ENCODE measurements around the gene PIK3R1. TPM values are rescaled to one million over a fixed set of nuclear protein-coding genes. Genes with fewer than 3 reads are reported as not detected.

PIK3R1 gene
- total and polyA plus RNA-seq, 10 of the 15 experiments (the other 5 are each of a cell fraction or from before 2014, with no cell fraction given), result 7.8 to 38.4 (median 15.7) TPM

- TF ChIP-seq REST (IDR thresholded peaks at IDR 0.05; ENCODE audit: low read depth, low read length), result 0 out of 2 replicates have a peak, but pooled peaks have one; percentile 14
- TF ChIP-seq ASH2L (IDR thresholded peaks at IDR 0.05; ENCODE audit: borderline replicate concordance, low read depth), result no peak; the same call in 1 of the 2 replicates
- no peak for TF ChIP-seq E4F1 (IDR thresholded peaks at IDR 0.05; ENCODE audit: borderline replicate concordance, partially characterized antibody)
- TF ChIP-seq BCLAF1 (IDR thresholded peaks at IDR 0.05), result no peak
- peak; percentile 91 for TF ChIP-seq NFXL1 (IDR thresholded peaks at IDR 0.05; ENCODE audit: borderline replicate concordance)
- no peak for TF ChIP-seq SREBF2 (IDR thresholded peaks at IDR 0.05; ENCODE audit: low read length)
- peak; percentile 33; the same call in 1 of the 2 replicates for TF ChIP-seq CBX5 (IDR thresholded peaks at IDR 0.05; ENCODE audit: low read depth)
- TF ChIP-seq SMARCA5 (IDR thresholded peaks at IDR 0.05), result 0 out of 2 replicates have a peak, but pooled peaks have one; percentile 24
- TF ChIP-seq NR2C1 (IDR thresholded peaks at IDR 0.05), result no peak; the same call in none of the 2 replicates
- no peak for TF ChIP-seq ZNF274 (IDR thresholded peaks at IDR 0.05; ENCODE audit: insufficient read depth, insufficient read length)
- TF ChIP-seq EZH2 (IDR thresholded peaks at IDR 0.05; ENCODE audit: borderline replicate concordance, control insufficient read depth, low read depth, low read length), result no peak
- TF ChIP-seq HDAC2 (IDR thresholded peaks at IDR 0.05), result no peak
- TF ChIP-seq SP1 (IDR thresholded peaks at IDR 0.05; ENCODE audit: low read depth, low read length), result peak; percentile 86
- TF ChIP-seq CREM (IDR thresholded peaks at IDR 0.05; ENCODE audit: low read depth), result peak; percentile 1; the same call in 1 of the 2 replicates
- no peak for TF ChIP-seq ZSCAN29 (IDR thresholded peaks at IDR 0.05)
- peak; percentile 78 for TF ChIP-seq MLLT1 (IDR thresholded peaks at IDR 0.05)
- TF ChIP-seq SMAD5 (IDR thresholded peaks at IDR 0.05; ENCODE audit: low read depth), result peak; percentile 63; the same call in 1 of the 2 replicates
- peak; percentile 7 to 87 for TF ChIP-seq EGR1 (IDR thresholded peaks at IDR 0.05; ENCODE audit: borderline replicate concordance in 1 of 2, low read depth in 2 of 2, low read length in 2 of 2)
- peak; percentile 65; the same call in 1 of the 2 replicates for TF ChIP-seq PML (IDR thresholded peaks at IDR 0.05; ENCODE audit: low read length)
- no peak for TF ChIP-seq MYC (IDR thresholded peaks at IDR 0.05; ENCODE audit: insufficient read depth, insufficient read length, insufficient replicate concordance, low read length, severe bottlenecking)
Measured at GRCh38 chr5:68215208-68215897, at the start of gene PIK3R1 (continued).

All from GM12878 (cell line).